IgD-negative memory B cell (primary cell): ENCODE data around the gene MICU1. TPM values are rescaled to one million over a fixed set of nuclear protein-coding genes. Genes with fewer than 3 reads are reported as not detected.

Experiments
- H3K27ac Mint-ChIP-seq, 3 donors: one replicate each; pipeline ENCODE4 v1.8.0; 2020 to 2022; ENCODE audit warnings: mild to moderate bottlenecking in 3 of 3, mixed read lengths in 3 of 3, moderate library complexity in 1 of 3
- H3K27me3 Mint-ChIP-seq: one replicate; pipeline ENCODE4 v1.8.0; 2021; ENCODE audit warnings: mixed read lengths
- H3K36me3 Mint-ChIP-seq: one replicate; pipeline ENCODE4 v1.8.0; 2020; ENCODE audit warnings: mild to moderate bottlenecking, mixed read lengths
- H3K4me1 Mint-ChIP-seq, 3 donors: one replicate each; pipeline ENCODE4 v1.8.0; 2020 to 2022; ENCODE audit warnings: mixed read lengths in 3 of 3, mild to moderate bottlenecking in 1 of 3
- H3K4me3 Mint-ChIP-seq, 4 donors: one replicate each; pipeline ENCODE4 v1.8.0; 2020 to 2022; ENCODE audit warnings: mild to moderate bottlenecking in 4 of 4, mixed read lengths in 4 of 4, moderate library complexity in 3 of 4
- H3K9me3 Mint-ChIP-seq, 3 donors: one replicate each; pipeline ENCODE4 v1.8.0; 2020 to 2021; ENCODE audit warnings: mixed read lengths in 3 of 3, mild to moderate bottlenecking in 1 of 3
- polyA plus RNA-seq: library from polyadenylated mRNA; unstranded; fragments of 300-500 nt; fragmentation: Illumina TruSeq; gene quantifications from one replicate; pipeline ENCODE4 v1.2.3, GENCODE V29; 2021

Gene MICU1
- polyA plus RNA-seq, 1 donor from 2014 or later: 24.4 TPM

GRCh38 chr10:72322030-72322279, 303.9 kb downstream of the MICU1 start:
- H3K4me1 Mint-ChIP-seq: peaks cover 34 to 41% (median 40%) of the 10 kb centered on the region in 3 donors

GRCh38 chr10:72321248-72322029, 304.4 kb downstream of the MICU1 start:
- peaks cover 34 to 37% (median 36%) of the 10 kb centered on the region in 3 donors for H3K4me1 Mint-ChIP-seq
- peak overlapping the region in 2 of 4 donors; percentile 48 to 86 for H3K4me3 Mint-ChIP-seq
- no peaks in the 10 kb centered on the region for H3K9me3 Mint-ChIP-seq
- H3K36me3 Mint-ChIP-seq: no peaks in the 10 kb centered on the region
- no peaks in the 10 kb centered on the region for H3K27me3 Mint-ChIP-seq
- peak overlapping the region; percentile 96 to 100 (median 97) for H3K27ac Mint-ChIP-seq

More at GRCh38 chr10:72322030-72322279, 303.9 kb downstream of the MICU1 start:
- H3K9me3 Mint-ChIP-seq: no peaks in the 10 kb centered on the region
- peak overlapping the region in 2 of 3 donors; percentile 52 to 100 for H3K27ac Mint-ChIP-seq
- H3K27me3 Mint-ChIP-seq: no peaks in the 10 kb centered on the region
- H3K4me3 Mint-ChIP-seq: peak overlapping the region in 2 of 4 donors; percentile 48 to 74
- H3K36me3 Mint-ChIP-seq: no peaks in the 10 kb centered on the region

- no peaks in the 10 kb centered on the region for H3K27me3 Mint-ChIP-seq
- H3K9me3 Mint-ChIP-seq: no peaks in the 10 kb centered on the region
- peak overlapping the region; percentile 77 to 90 (median 86) for H3K4me3 Mint-ChIP-seq
- H3K4me1 Mint-ChIP-seq: peaks cover 40 to 42% (median 41%) of the 10 kb centered on the region in 3 donors
- H3K27ac Mint-ChIP-seq: peak overlapping the region; percentile 96 to 100 (median 97)
- no peaks in the 10 kb centered on the region for H3K36me3 Mint-ChIP-seq
Measured at GRCh38 chr10:72320676-72321247, 305.1 kb downstream of the MICU1 start.

GRCh38 chr10:72319416-72320254, 306.2 kb downstream of the MICU1 start:
- H3K27ac Mint-ChIP-seq: peak overlapping the region; percentile 96 to 100 (median 97)
- H3K4me3 Mint-ChIP-seq: peak overlapping the region; percentile 77 to 90 (median 86)
- H3K9me3 Mint-ChIP-seq: no peaks in the 10 kb centered on the region
- H3K36me3 Mint-ChIP-seq: no peaks in the 10 kb centered on the region
- no peaks in the 10 kb centered on the region for H3K27me3 Mint-ChIP-seq
- peaks cover 40 to 46% (median 42%) of the 10 kb centered on the region in 3 donors for H3K4me1 Mint-ChIP-seq

GRCh38 chr10:72318418-72319262, 307.2 kb downstream of the MICU1 start:
- Mint-ChIP-seq H3K4me1 (peaks cover 35 to 39% (median 37%) of the 10 kb centered on the region in 3 donors), H3K27me3 (no peaks in the 10 kb centered on the region), H3K4me3 (peak overlapping the region; percentile 76 to 90 (median 83))

More at GRCh38 chr10:72318418-72319262, 307.2 kb downstream of the MICU1 start:
- no peaks in the 10 kb centered on the region for H3K36me3 Mint-ChIP-seq
- H3K27ac Mint-ChIP-seq: peak overlapping the region; percentile 81 to 97 (median 94)
- no peaks in the 10 kb centered on the region for H3K9me3 Mint-ChIP-seq

Other genes starting within 250 kb of the MICU1 start
- 5.6 TPM for gene MCU, start 66.1 kb upstream of the MICU1 start, polyA plus RNA-seq